Uterus (tissue), 2 donors: ENCODE data around the gene EIF2B1.
"Not testable (repeated sequence)": the region's sequence is repeated elsewhere in the genome, so short reads cannot be mapped to it uniquely, and the experiment has no call there.

Experiments
- POLR2A ChIP-seq, 2 donors: fragments of 450-650 bp; IDR thresholded peaks; one replicate each; pipeline ENCODE4 v1.6.1; 2016; ENCODE audit warnings: antibody characterized with exemption in 2 of 2, mild to moderate bottlenecking in 1 of 2, moderate library complexity in 1 of 2
- TF ChIP-seq, protein P1 (sequence below), 4 experiments: fragments of 200-600 bp in 2 of 4; fragments of 450-650 bp in 2 of 4; sonication (generic) in 2 of 4; IDR thresholded peaks; one replicate each; pipeline ENCODE4 v1.5.1; 2016 to 2019; ENCODE audit warnings: antibody characterized with exemption in 4 of 4, mild to moderate bottlenecking in 2 of 4, moderate library complexity in 1 of 4

DNA sequence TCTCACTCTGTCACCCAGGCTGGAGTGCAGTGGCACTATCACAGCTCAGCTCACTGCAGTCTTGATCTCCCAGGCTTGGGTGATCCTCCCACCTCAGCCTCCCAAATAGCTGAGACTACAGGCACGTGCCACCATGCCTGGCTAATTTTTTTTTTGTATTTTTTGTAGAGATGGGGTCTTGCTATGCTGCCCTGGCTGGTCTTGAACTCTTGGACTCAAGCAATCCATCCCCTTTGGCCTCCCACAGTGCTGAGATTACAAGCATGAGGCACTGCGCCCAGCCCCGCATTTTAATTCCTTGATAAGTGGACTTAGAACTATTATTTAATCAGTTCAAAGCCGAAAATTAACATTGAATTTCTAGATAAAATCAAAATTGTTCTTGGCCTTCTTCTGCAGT is 54.7 kb downstream of the EIF2B1 start:
- TF ChIP-seq, protein P1, sequence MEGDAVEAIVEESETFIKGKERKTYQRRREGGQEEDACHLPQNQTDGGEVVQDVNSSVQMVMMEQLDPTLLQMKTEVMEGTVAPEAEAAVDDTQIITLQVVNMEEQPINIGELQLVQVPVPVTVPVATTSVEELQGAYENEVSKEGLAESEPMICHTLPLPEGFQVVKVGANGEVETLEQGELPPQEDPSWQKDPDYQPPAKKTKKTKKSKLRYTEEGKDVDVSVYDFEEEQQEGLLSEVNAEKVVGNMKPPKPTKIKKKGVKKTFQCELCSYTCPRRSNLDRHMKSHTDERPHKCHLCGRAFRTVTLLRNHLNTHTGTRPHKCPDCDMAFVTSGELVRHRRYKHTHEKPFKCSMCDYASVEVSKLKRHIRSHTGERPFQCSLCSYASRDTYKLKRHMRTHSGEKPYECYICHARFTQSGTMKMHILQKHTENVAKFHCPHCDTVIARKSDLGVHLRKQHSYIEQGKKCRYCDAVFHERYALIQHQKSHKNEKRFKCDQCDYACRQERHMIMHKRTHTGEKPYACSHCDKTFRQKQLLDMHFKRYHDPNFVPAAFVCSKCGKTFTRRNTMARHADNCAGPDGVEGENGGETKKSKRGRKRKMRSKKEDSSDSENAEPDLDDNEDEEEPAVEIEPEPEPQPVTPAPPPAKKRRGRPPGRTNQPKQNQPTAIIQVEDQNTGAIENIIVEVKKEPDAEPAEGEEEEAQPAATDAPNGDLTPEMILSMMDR (IDR thresholded peaks at IDR 0.05): not testable (repeated sequence)
- TF ChIP-seq POLR2A (IDR thresholded peaks at IDR 0.05): not testable (repeated sequence)
